Esophagus squamous epithelium (tissue), 4 donors: Measurements from ENCODE around the gene OR1A1.

ENCODE experiments used
- POLR2A ChIP-seq, 4 donors: fragments of 450-650 bp; IDR thresholded peaks; one replicate each; pipeline ENCODE4 v1.6.1; 2017; ENCODE audit warnings: antibody characterized with exemption in 4 of 4, mild to moderate bottlenecking in 4 of 4, moderate library complexity in 3 of 4
- TF ChIP-seq, protein P1 (sequence below), 6 experiments: fragments of 450-650 bp in 4 of 6; fragments of 200-600 bp in 2 of 6; sonication (generic) in 2 of 6; IDR thresholded peaks; one replicate each; pipeline ENCODE4 v1.5.1; 2016 to 2019; ENCODE audit warnings: antibody characterized with exemption in 6 of 6, mild to moderate bottlenecking in 4 of 6, moderate library complexity in 4 of 6

GRCh38 chr17:3213001-3213400 lies 5.5 kb downstream of the OR1A1 start:
- TF ChIP-seq, protein P1, sequence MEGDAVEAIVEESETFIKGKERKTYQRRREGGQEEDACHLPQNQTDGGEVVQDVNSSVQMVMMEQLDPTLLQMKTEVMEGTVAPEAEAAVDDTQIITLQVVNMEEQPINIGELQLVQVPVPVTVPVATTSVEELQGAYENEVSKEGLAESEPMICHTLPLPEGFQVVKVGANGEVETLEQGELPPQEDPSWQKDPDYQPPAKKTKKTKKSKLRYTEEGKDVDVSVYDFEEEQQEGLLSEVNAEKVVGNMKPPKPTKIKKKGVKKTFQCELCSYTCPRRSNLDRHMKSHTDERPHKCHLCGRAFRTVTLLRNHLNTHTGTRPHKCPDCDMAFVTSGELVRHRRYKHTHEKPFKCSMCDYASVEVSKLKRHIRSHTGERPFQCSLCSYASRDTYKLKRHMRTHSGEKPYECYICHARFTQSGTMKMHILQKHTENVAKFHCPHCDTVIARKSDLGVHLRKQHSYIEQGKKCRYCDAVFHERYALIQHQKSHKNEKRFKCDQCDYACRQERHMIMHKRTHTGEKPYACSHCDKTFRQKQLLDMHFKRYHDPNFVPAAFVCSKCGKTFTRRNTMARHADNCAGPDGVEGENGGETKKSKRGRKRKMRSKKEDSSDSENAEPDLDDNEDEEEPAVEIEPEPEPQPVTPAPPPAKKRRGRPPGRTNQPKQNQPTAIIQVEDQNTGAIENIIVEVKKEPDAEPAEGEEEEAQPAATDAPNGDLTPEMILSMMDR (IDR thresholded peaks at IDR 0.05) = no peak
- TF ChIP-seq POLR2A (IDR thresholded peaks at IDR 0.05) = no peak
